Ectodermal cell (in vitro differentiated cells): ENCODE data around the gene OR52E6.

ENCODE experiments used
- H3K27ac ChIP-seq: 2 replicates; pipeline ENCODE4 v1.7.0; 2013; ENCODE audit warnings: mild to moderate bottlenecking, low read depth, low read length; ENCODE audit not compliant: insufficient read depth, poor library complexity, severe bottlenecking
- H3K27me3 ChIP-seq: 2 replicates; pipeline ENCODE4 v1.7.0; 2013; ENCODE audit warnings: mild to moderate bottlenecking, low read length; ENCODE audit not compliant: insufficient read depth, control insufficient read depth, poor library complexity, severe bottlenecking
- H3K36me3 ChIP-seq: one replicate; pipeline ENCODE4 v1.7.0; 2013; ENCODE audit warnings: low read length; ENCODE audit not compliant: control insufficient read depth, insufficient read depth
- H3K4me1 ChIP-seq: one replicate; pipeline ENCODE4 v1.7.0; 2013; ENCODE audit warnings: low read length; ENCODE audit not compliant: control insufficient read depth, insufficient read depth
- H3K4me3 ChIP-seq: 2 replicates; pipeline ENCODE4 v1.7.0; 2013; ENCODE audit warnings: low read depth, low read length, control low read depth; ENCODE audit not compliant: insufficient read depth
- H3K9me3 ChIP-seq: 2 replicates; pipeline ENCODE4 v1.7.0; 2013; ENCODE audit warnings: mild to moderate bottlenecking, low read length, moderate library complexity; ENCODE audit not compliant: control insufficient read depth
- WGBS, 2 experiments: methylation state at CpG; one replicate each; pipeline ENCODE4 v1.1.7; 2013; ENCODE audit warnings: missing lambda C conversion rate in 2 of 2; 5-methylcytosine and 5-hydroxymethylcytosine counted together

Gene OR52E6

GRCh38 chr11:5807580-5807979 lies 34.1 kb downstream of the OR52E6 start:
- Histone ChIP-seq H3K36me3 (no peaks in the 10 kb centered on the region), H3K4me1 (no peaks in the 10 kb centered on the region), H3K4me3 (no peak overlapping the region), H3K9me3 (no peaks in the 10 kb centered on the region), H3K27me3 (no peaks in the 10 kb centered on the region), H3K27ac (no peak overlapping the region)
- whole genome bisulfite sequencing, 2 experiments: 81% methylated on average over 10 of the region's 10 CpGs

GRCh38 chr11:5803982-5804381 lies 37.7 kb downstream of the OR52E6 start:
- Histone ChIP-seq H3K27ac (no peak overlapping the region), H3K4me3 (no peak overlapping the region), H3K4me1 (no peaks in the 10 kb centered on the region), H3K9me3 (no peaks in the 10 kb centered on the region), H3K36me3 (no peaks in the 10 kb centered on the region), H3K27me3 (no peaks in the 10 kb centered on the region)
- WGBS, 2 experiments: 75 to 78% methylated on average over 5 of the region's 5 CpGs

- no peak overlapping the region for H3K4me3 ChIP-seq
- no peaks in the 10 kb centered on the region for H3K27me3 ChIP-seq
- no peaks in the 10 kb centered on the region for H3K9me3 ChIP-seq
- no peak overlapping the region for H3K27ac ChIP-seq
- no peaks in the 10 kb centered on the region for H3K36me3 ChIP-seq
- no peaks in the 10 kb centered on the region for H3K4me1 ChIP-seq
- 95 to 100% methylated on average over 5 to 6 of the region's 6 CpGs for WGBS, 2 experiments
Measured at GRCh38 chr11:5796541-5796940, 45.2 kb downstream of the OR52E6 start.

- Histone ChIP-seq H3K4me3 (no peak within 1 kb of the TSS), H3K36me3 (no peaks in the 10 kb centered on the region), H3K4me1 (no peaks in the 10 kb centered on the region), H3K27me3 (no peaks in the 10 kb centered on the region), H3K27ac (no peak within 1 kb of the TSS), H3K9me3 (no peaks in the 10 kb centered on the region)
- WGBS, 2 experiments: 86 to 90% methylated on average over 3 of the region's 3 CpGs
Measured at GRCh38 chr11:5791165-5791564, 50.5 kb downstream of the OR52E6 start, which contains the start of gene OR52N1. OR52N1 (minus strand) TSS chr11:5791265; CDS start chr11:5788816, 2,449 bp downstream.
